T-cell (primary cell): Measurements from ENCODE around the gene KCNJ16. TPM values are rescaled to one million over a fixed set of nuclear protein-coding genes. Genes with fewer than 3 reads are reported as not detected.

Experiments used
- ATAC-seq, 4 experiments: fragments of 200-7000 bp in 3 of 4; fragments of 150-1000 bp in 1 of 4; cut with Tn5 transposase; replicated peaks in 1 of 4; 1 replicate in 3 of 4; 2 replicates in 1 of 4; pipeline ENCODE4 v1.10.0; 2021; ENCODE audit warnings: moderate library complexity in 3 of 4, mild to moderate bottlenecking in 2 of 4, moderate number of reproducible peaks in 1 of 4
- CTCF ChIA-PET, 2 donors: fragments of 300-600 bp; sonication (Branson Sonifier 250); formaldehyde crosslinking; loops; one replicate each; lab custom pipeline; 2022; ENCODE audit warnings: antibody characterized with exemption in 2 of 2; lab: Charles Lee
- POLR2A ChIA-PET, 2 donors: fragments of 300-600 bp; sonication (Branson Sonifier 250); formaldehyde crosslinking; loops; one replicate each; lab custom pipeline; 2022; ENCODE audit warnings: antibody characterized with exemption in 2 of 2; lab: Charles Lee
- DNase-seq, 35 experiments: peaks; one replicate each; pipeline versions ENCODE4 v3.0.0 to v3.0.0-alpha.2; 2013 to 2023
- H3K27ac ChIP-seq: one replicate; pipeline ENCODE4 v1.5.1; 2013; ENCODE audit warnings: low read length
- H3K27me3 ChIP-seq, 2 experiments: replicated peaks in 1 of 2; 1 replicate in 1 of 2; 2 replicates in 1 of 2; pipeline versions ENCODE4 v1.6.1 to v1.7.0; 2013; ENCODE audit warnings: low read length in 1 of 2, mixed read lengths in 1 of 2; ENCODE audit not compliant: control insufficient read depth in 2 of 2, insufficient read depth in 2 of 2; ENCODE audit errors: extremely low read depth in 1 of 2
- H3K36me3 ChIP-seq, 2 donors: 1 replicate in 1 of 2; 2 replicates in 1 of 2; pipeline versions ENCODE4 v1.6.1 to v1.7.0; 2013; ENCODE audit warnings: low read length in 1 of 2; ENCODE audit not compliant: control insufficient read depth in 2 of 2, insufficient read depth in 1 of 2; ENCODE audit errors: extremely low read depth in 1 of 2
- H3K4me1 ChIP-seq, 2 experiments: 1 replicate in 1 of 2; 2 replicates in 1 of 2; pipeline versions ENCODE4 v1.6.1 to v1.7.0; 2013; ENCODE audit warnings: low read length in 2 of 2, mixed read lengths in 1 of 2; ENCODE audit not compliant: insufficient read depth in 2 of 2, control insufficient read depth in 1 of 2; ENCODE audit errors: extremely low read depth in 1 of 2
- H3K4me3 ChIP-seq, 2 donors: 1 replicate in 1 of 2; 2 replicates in 1 of 2; pipeline versions ENCODE4 v1.5.1 to v1.7.0; 2013; ENCODE audit warnings: mild to moderate bottlenecking in 2 of 2, low read length in 1 of 2, moderate library complexity in 1 of 2; ENCODE audit not compliant: control insufficient read depth in 1 of 2; ENCODE audit errors: extremely low read depth in 1 of 2
- H3K9me3 ChIP-seq: 2 replicates; pipeline ENCODE4 v1.7.0; 2013
- H3K27ac Mint-ChIP-seq, 2 donors: one replicate each; pipeline ENCODE4 v1.8.0; 2020 to 2021; ENCODE audit warnings: mild to moderate bottlenecking in 2 of 2, mixed read lengths in 2 of 2
- H3K27me3 Mint-ChIP-seq, 2 donors: one replicate each; pipeline ENCODE4 v1.8.0; 2021 to 2022; ENCODE audit warnings: mixed read lengths in 2 of 2
- H3K36me3 Mint-ChIP-seq: one replicate; pipeline ENCODE4 v1.8.0; 2021; ENCODE audit warnings: mixed read lengths
- H3K4me1 Mint-ChIP-seq, 3 donors: one replicate each; pipeline ENCODE4 v1.8.0; 2020 to 2022; ENCODE audit warnings: mixed read lengths in 3 of 3, mild to moderate bottlenecking in 1 of 3
- H3K4me3 Mint-ChIP-seq, 3 donors: one replicate each; pipeline ENCODE4 v1.8.0; 2020 to 2022; ENCODE audit warnings: mild to moderate bottlenecking in 3 of 3, mixed read lengths in 3 of 3, moderate library complexity in 3 of 3
- H3K9me3 Mint-ChIP-seq, 3 donors: one replicate each; pipeline ENCODE4 v1.8.0; 2020 to 2022; ENCODE audit warnings: mixed read lengths in 3 of 3
- WGBS: methylation state at CpG from one replicate; pipeline ENCODE4 v1.1.5; 2013; ENCODE audit warnings: missing lambda C conversion rate; ENCODE audit not compliant: insufficient coverage; 5-methylcytosine and 5-hydroxymethylcytosine counted together
- total RNA-seq, 35 experiments: library from RNA in 6 of 35; stranded (reverse) in 6 of 35; fragments of 120-200 nt in 1 of 35; gene quantifications; one replicate each; pipeline versions ENCODE4 v1.2.1 to v1.2.4 and lab custom pipeline; 2013 to 2026

The KCNJ16 gene
- total RNA-seq, 5 donors from 2014 or later (not counting 1 experiment from before 2014, with no cell fraction given): not detected

DNA sequence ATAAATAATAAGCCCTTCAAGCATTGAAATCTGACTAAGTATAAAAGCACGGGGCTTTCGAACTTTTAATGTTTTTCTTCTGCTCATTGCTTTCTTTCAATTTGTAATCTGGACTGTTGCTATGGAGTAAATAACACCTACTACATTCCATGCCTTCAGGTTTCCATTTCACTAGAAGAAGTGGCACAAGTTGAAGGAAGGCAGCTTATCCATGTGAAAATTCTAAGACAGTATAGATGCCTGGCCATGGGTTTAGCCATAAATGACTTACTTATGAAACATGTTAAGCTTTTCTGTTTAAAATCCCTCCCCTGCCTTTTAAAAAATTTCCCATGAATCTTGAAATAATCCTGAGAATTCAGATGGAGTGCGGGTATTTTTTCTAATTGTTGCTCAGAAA is 30.6 kb downstream of the KCNJ16 start:
- H3K36me3 ChIP-seq: no peaks in the 10 kb centered on the region
- ChIA-PET POLR2A (no interaction called here), CTCF (no interaction called here)
- no CpG with 5 or more reads among the region's 3 CpGs for WGBS
- Mint-ChIP-seq H3K27me3 (peaks cover 3 to 4% of the 10 kb centered on the region in 2 donors), H3K27ac (no peak overlapping the region), H3K9me3 (no peaks in the 10 kb centered on the region), H3K4me1 (no peaks in the 10 kb centered on the region), H3K4me3 (no peak overlapping the region), H3K36me3 (no peaks in the 10 kb centered on the region)
- H3K27ac ChIP-seq: no peak overlapping the region
- H3K4me1 ChIP-seq: no peaks in the 10 kb centered on the region
- ATAC-seq: no peak
- no peaks in the 10 kb centered on the region for H3K27me3 ChIP-seq
- H3K4me3 ChIP-seq: no peak overlapping the region
- DNase-seq: no peak
- H3K9me3 ChIP-seq: no peaks in the 10 kb centered on the region

DNA sequence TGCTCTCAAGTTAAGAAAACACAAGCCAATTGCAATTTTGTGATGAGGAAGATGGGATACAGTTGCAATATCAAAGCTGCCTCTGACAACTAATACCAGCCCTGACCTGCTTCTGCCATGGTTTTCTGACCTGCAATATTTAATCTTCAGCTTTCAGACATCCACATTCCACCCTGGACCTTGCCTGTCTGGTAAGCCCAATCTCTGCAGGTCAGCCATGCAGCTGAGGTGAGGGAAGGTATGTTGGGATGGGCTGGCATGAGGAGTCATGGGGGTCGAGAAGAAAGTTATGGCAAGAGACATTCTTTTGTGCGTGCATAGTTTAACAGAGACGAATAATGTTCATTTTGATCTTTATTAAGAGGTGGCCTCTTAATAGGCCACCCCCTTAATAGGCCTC is 31.5 kb downstream of the KCNJ16 start:
- no peak for ATAC-seq
- Mint-ChIP-seq H3K27ac (no peak overlapping the region), H3K4me3 (no peak overlapping the region), H3K36me3 (no peaks in the 10 kb centered on the region), H3K27me3 (peaks cover 3 to 4% of the 10 kb centered on the region in 2 donors), H3K9me3 (no peaks in the 10 kb centered on the region), H3K4me1 (no peaks in the 10 kb centered on the region)
- DNase-seq: no peak
- POLR2A ChIA-PET: no interaction called here
- Histone ChIP-seq H3K4me3 (no peak overlapping the region), H3K27ac (no peak overlapping the region), H3K36me3 (no peaks in the 10 kb centered on the region), H3K27me3 (no peaks in the 10 kb centered on the region), H3K9me3 (no peaks in the 10 kb centered on the region), H3K4me1 (no peaks in the 10 kb centered on the region)
- WGBS: no CpG with 5 or more reads among the region's 3 CpGs
- CTCF ChIA-PET: no interaction called here

DNA sequence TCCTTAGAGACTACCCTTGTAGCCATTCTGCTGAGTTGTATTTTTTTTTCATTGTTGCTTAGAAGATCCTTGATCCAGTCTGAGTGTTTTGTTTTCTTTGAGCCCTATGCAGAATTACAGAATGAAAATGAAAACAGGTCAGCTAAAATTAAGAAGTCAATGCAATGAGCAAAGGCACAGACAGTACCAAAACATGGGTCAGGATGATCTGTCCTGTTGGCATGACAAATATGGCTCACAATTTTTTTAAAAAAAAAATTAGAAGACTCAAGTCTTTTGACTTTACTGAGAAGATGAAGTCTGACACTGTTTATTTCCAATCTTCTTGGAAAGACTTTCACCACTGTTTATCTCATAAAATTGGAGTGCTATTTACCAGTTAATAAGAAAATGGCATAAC is 32.4 kb downstream of the KCNJ16 start:
- Mint-ChIP-seq H3K4me3 (no peak overlapping the region), H3K36me3 (no peaks in the 10 kb centered on the region), H3K27me3 (peaks cover 3 to 4% of the 10 kb centered on the region in 2 donors), H3K4me1 (no peaks in the 10 kb centered on the region), H3K9me3 (no peaks in the 10 kb centered on the region), H3K27ac (no peak overlapping the region)
- H3K27ac ChIP-seq: no peak overlapping the region
- CTCF ChIA-PET: no interaction called here
- POLR2A ChIA-PET: no interaction called here
- no peak for DNase-seq
- no peaks in the 10 kb centered on the region for H3K9me3 ChIP-seq
- no peaks in the 10 kb centered on the region for H3K4me1 ChIP-seq
- no peak overlapping the region for H3K4me3 ChIP-seq
- no peaks in the 10 kb centered on the region for H3K36me3 ChIP-seq
- no peak for ATAC-seq
- no peaks in the 10 kb centered on the region for H3K27me3 ChIP-seq

DNA sequence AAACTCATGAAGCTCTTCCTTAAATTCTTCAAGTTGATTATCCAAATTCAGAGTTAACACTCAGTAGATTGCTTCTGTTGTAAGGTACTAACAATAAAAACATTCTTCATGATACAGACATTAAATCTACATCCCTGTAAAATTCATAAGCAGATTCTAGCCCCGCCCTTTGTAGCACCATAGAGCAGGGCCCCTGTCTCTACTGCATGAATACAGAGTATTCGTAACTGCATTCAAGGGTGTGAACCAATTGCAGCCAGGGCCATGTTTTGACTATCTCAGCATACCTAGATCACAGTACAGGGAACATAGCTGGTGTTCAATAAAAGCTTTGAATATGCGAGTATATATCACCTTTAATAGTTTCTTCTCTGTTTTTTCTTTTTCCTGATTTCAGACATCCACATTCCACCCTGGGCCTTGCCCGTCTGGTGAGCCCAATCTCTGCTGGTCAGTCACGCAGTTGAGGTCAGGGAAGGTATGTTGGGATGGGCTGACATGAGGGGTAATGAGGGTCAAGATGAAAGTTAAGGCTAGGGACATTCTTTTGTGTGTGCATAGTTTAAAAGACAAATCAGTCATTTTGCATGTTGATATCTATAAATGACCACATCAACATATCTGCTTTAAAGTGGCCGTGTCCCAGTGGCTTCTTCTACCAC is 33.0 kb downstream of the KCNJ16 start:
- H3K9me3 Mint-ChIP-seq: no peaks in the 10 kb centered on the region
- CTCF ChIA-PET: no interaction called here
- DNase-seq: no peak

DNA sequence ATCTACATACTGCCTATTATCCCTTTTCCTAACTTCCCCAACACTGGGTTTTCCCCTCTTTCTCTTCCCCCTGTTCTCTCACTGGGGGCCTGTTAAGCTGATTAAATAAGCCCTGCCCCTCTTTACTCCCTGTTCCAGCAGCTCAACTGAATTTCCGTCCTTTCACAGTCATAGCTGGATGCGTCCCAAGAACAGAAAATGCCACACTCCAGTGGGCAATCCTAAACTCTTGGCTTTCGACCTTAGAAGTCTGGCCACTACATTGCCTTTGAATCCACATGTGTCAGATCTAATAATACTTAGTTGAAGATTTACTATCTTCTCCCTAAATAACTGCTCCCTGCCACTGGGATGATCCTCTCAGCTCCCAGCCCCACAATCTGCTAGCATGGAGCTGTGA is 34.5 kb downstream of the KCNJ16 start:
- Mint-ChIP-seq H3K36me3 (no peaks in the 10 kb centered on the region), H3K27ac (no peak overlapping the region), H3K9me3 (no peaks in the 10 kb centered on the region), H3K4me1 (no peaks in the 10 kb centered on the region), H3K27me3 (peaks cover 2 to 7% of the 10 kb centered on the region in 2 donors), H3K4me3 (no peak overlapping the region)
- H3K4me1 ChIP-seq: no peaks in the 10 kb centered on the region
- H3K27me3 ChIP-seq: no peaks in the 10 kb centered on the region
- no peaks in the 10 kb centered on the region for H3K9me3 ChIP-seq
- 71% methylated on average over 1 of the region's 3 CpGs for WGBS
- POLR2A ChIA-PET: interaction anchor here in 1 of 2 donors (0.6 kb wide), 1 partner anchor 8 kb away, joined by 3 read pairs; no protein-coding TSS in a partner anchor
- no peak overlapping the region for H3K27ac ChIP-seq
- no peak overlapping the region for H3K4me3 ChIP-seq
- no peak for ATAC-seq
- CTCF ChIA-PET: no interaction called here
- H3K36me3 ChIP-seq: no peaks in the 10 kb centered on the region
- no peak for DNase-seq

More for the DNA sequence above, 33.0 kb downstream of the KCNJ16 start:
- POLR2A ChIA-PET: no interaction called here
- no peaks in the 10 kb centered on the region for H3K27me3 ChIP-seq
- H3K4me1 ChIP-seq: no peaks in the 10 kb centered on the region
- ATAC-seq: no peak
- no peak overlapping the region for H3K27ac Mint-ChIP-seq
- no peak overlapping the region for H3K27ac ChIP-seq
- no peak overlapping the region for H3K4me3 Mint-ChIP-seq
- 82% methylated on average over 2 of the region's 6 CpGs for WGBS
- no peaks in the 10 kb centered on the region for H3K4me1 Mint-ChIP-seq
- no peak overlapping the region for H3K4me3 ChIP-seq
- H3K27me3 Mint-ChIP-seq: peaks cover 2 to 3% of the 10 kb centered on the region in 2 donors
- no peaks in the 10 kb centered on the region for H3K36me3 Mint-ChIP-seq
- H3K36me3 ChIP-seq: no peaks in the 10 kb centered on the region
- H3K9me3 ChIP-seq: no peaks in the 10 kb centered on the region

DNA sequence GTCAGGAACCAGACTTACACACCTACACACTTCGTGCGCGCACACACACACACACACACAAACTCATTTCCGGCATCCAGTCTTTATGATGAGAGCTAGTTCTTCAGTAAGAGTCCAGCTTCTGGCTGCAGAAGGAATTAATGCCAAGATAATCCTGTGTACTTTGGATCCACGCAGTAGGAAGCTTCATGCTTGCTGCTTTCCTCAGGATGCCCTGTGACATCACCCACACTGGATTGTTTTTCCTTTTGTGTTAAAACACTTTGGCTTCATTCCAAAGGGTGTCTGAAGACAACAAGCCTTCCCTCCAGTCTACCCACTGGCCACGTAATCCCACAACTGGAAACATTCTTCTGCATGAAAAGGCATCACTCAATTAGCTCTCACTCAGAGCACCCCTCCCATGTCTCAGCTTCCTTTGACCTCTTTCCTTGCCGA is 35.4 kb downstream of the KCNJ16 start:
- CTCF ChIA-PET: no interaction called here

More for the DNA sequence above, 35.4 kb downstream of the KCNJ16 start:
- DNase-seq: no peak
- no peaks in the 10 kb centered on the region for H3K36me3 ChIP-seq
- H3K27ac ChIP-seq: no peak overlapping the region
- no peaks in the 10 kb centered on the region for H3K4me1 ChIP-seq
- no peaks in the 10 kb centered on the region for H3K27me3 ChIP-seq
- 80% methylated on average over 3 of the region's 7 CpGs for WGBS
- H3K27me3 Mint-ChIP-seq: peaks cover 2 to 7% of the 10 kb centered on the region in 2 donors
- no peaks in the 10 kb centered on the region for H3K9me3 ChIP-seq
- H3K4me3 ChIP-seq: no peak overlapping the region
- ATAC-seq: no peak
- H3K4me1 Mint-ChIP-seq: no peaks in the 10 kb centered on the region
- H3K36me3 Mint-ChIP-seq: no peaks in the 10 kb centered on the region
- no peak overlapping the region for H3K4me3 Mint-ChIP-seq
- POLR2A ChIA-PET: no interaction called here
- no peak overlapping the region for H3K27ac Mint-ChIP-seq
- H3K9me3 Mint-ChIP-seq: no peaks in the 10 kb centered on the region
